GM19035 (cell line): ENCODE measurements around the gene FKBP10.
"Not testable (repeated sequence)": the region's sequence is repeated elsewhere in the genome, so short reads cannot be mapped to it uniquely, and the experiment has no call there.

Experiments
- ATAC-seq: cut with Tn5 transposase; IDR thresholded peaks from one replicate; pipeline ENCODE4 v1.9.1; 2021; ENCODE audit not compliant: unreplicated experiment

Gene FKBP10

DNA sequence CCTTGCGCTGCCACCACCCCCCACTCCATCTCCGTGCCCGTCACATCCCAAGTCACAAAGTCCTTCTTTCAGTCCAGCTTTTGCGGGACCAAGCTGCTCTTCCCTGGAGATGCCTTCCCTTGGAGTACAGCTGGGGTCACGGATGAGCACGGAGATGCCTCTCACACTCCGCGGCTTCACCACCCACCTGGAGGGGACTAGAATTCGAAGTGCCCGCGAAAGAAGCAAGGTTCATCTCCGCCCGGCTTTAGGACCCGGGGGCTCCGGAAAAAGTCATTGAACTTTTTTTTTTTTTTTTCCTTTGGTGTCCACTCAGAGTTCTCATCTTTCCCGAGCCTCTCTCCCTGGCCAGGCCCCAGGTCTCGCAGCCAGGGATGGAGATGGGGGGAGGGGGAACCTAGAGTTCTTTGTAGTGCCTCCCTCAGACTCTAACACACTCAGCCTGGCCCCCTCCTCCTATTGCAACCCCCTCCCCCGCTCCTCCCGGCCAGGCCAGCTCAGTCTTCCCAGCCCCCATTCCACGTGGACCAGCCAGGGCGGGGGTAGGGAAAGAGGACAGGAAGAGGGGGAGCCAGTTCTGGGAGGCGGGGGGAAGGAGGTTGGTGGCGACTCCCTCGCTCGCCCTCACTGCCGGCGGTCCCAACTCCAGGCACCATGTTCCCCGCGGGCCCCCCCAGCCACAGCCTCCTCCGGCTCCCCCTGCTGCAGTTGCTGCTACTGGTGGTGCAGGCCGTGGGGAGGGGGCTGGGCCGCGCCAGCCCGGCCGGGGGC lies at the start of gene FKBP10:
FKBP10 (plus strand) TSS at position 624 of the 771 bp plus-strand sequence; CDS start at position 655, 31 bp downstream.
- ATAC-seq: no peak

DNA sequence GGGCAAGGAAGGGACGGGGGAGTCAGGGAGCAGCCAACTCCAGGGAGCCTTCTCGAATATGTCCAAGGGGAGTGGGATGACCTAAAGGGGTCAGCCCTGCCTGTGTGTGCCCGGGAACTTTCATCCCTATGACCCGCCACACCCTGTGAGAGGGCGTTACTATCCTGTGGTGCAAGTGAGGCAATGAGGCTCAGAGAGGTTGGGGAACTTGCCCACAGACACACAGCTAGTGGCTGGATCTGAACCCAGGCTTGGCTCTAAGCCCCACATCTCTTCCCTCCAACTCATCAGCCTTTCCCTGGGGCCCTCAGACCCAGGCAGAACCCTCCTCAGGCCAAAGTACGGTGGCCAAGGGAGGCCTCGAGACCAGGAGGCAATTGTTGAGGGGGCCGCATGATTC lies 49.5 kb upstream of the FKBP10 start:
- ATAC-seq: no peak

DNA sequence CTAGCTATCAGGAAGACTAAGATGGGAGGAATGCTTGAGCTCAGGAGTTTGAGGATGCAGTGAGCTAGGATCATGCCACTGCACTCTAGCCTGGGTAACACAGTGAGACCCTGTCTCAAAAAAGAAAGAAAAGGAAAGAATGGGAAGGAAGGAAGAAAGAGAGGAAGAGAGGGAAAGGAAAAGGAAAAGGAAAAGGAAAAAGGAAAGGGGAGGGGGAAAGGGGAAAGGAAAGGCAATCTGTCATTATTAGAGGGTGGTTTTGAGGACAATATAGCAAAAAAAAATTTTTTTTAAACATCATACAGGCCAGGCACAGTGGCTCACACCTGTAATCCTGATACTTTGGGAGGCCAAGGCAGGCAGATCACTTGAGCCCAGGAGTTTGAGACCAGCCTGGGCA lies 46.7 kb upstream of the FKBP10 start:
- no peak for ATAC-seq

GRCh38 chr17:41767324-41768042 lies 45.3 kb upstream of the FKBP10 start:
- no peak for ATAC-seq

- no peak for ATAC-seq
These were observed 44.0 kb upstream of the FKBP10 start for GRCh38 chr17:41768682-41769288.

DNA sequence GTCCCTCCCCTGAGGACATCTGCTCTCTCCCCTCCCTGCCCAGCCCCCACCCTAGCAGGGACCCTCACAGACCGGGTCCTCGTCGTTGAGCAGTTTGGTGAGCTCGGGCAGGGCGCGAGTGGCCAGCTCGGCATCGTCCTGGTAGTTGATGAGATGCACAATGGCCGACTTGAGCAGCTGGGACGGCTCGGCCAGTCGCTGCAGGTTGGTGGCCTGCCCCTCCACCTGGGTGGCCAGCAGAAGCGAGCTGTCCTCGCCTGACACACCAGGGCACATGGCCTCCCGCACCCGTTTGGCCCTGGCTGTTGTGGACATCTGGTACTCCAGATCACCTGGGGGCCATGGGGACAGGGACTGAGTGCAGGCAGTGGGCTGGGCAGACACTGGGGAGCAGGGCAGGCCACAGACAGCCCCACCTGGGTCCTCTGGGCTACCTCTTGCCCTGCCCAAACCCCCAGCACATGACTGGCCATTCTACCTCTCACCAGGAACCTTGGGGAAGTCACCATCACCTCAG lies 43.4 kb upstream of the FKBP10 start:
- no peak for ATAC-seq

DNA sequence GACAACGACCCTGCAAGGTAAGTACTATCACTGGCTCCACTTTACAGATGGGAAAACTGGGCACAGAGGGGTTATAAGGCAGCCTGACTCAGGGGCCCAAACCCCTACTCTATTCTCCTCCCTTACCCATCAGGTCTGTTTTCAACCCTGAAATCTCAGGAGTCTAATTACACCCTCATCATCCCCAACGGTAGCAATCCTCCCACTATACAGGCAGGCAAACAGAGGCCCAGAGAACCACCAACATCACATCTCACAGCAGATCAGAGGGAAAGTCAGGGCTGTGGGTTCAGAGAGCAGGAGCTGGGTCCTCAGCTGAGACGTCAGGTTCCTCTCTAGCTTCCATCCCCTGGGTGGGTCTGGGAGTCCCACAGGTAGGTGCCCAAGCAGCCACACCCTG lies 42.8 kb upstream of the FKBP10 start:
- no peak for ATAC-seq

DNA sequence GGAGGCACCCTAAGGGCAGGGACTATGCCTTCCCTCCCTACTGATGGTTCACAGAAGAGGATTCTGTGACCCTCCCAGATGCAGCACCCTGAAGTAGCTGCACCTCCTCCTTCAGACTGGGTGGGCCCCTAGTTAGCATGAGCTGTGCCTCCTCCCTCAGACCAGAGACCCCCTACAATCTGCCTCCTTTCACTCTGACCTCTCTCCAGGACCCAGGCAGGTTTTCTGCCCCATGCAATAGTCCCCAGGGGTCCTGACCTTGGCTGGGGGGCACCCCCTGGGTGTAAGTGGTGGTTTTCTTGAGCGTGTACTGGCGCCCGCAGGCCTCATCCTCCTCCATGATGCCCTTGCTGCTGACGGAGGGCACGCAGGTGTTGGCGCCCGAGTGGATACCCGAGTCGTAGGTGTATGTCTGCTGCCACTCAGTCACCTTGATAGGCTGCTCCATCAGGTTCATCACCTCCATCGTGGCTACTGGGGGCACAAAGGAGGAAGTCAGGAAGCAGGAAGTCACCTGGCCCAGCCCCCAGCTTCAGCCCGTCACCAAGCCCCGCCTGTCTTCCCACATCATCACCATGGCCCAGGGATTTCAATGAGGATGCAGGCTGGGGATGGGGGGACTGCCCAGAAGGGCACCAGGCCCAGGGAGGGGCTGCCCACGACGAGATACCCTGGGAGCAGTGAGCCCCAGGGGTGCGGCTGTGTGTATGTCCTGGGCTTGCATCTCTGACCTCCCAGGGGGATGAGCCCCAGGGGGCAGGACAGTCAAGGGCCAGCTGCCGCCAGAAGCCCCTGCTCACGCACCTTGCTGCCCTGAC lies 41.2 kb upstream of the FKBP10 start:
- no peak for ATAC-seq

- no peak for ATAC-seq
These were observed 40.6 kb upstream of the FKBP10 start for GRCh38 chr17:41772218-41772585.

DNA sequence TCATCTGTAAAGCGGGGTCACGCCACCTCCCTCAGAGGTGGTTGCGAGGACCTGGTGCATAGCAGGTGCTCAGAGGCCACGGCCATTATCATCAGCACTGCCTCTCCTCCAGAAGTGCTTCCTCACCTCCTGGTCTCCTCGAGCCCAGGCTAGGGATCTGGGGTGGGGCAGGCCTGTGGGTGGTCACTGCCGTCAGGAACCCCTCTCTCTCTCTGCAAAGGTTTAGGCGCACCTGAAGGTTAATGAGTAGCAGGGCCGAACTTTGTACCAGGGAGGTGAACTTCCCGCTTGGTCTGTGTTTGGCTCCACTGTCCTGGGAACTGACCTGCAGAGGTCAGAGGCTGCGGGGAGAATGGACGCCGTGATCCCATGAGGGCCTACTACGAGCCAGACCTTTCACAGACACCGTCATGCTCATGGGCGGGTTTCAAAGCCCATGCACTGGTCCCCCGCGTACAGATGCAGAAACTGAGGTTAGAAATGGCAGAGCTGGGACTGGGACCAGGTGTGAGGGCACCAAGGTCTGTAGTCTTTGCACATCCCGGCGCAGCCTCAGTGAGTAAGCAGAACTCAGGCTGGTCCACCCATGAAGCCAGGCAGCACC lies 40.1 kb upstream of the FKBP10 start:
- ATAC-seq: no peak

GRCh38 chr17:41773190-41773588 lies 39.6 kb upstream of the FKBP10 start:
- ATAC-seq: no peak

DNA sequence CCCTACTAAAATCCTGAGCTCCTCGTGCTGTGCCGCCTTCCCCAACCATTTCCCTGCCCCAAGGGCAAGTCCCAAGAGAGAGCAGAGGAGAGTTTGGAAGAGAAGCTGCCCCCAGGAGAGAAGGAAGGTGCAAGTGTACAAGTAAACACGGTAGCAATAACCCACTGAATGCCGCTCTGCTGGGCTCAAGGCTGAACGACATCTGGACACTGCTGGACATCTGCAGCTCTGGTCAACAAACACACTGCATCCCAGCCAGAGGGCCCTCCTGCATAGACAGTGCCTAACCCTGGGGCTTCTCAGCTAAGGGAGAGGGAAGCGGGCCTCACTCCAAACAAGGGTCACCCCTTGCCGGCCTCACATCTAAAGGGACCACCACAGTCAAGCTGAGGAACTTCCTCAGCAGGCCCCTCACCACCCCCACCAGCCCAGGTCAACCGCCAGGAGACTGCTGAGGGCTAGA lies 39.0 kb upstream of the FKBP10 start:
- ATAC-seq: no peak

GRCh38 chr17:41775394-41776226 lies 37.2 kb upstream of the FKBP10 start:
- ATAC-seq: no peak

GRCh38 chr17:41776262-41776900 lies 36.4 kb upstream of the FKBP10 start:
- not testable (repeated sequence) for ATAC-seq

GRCh38 chr17:41777157-41777573 lies 35.6 kb upstream of the FKBP10 start:
- ATAC-seq: no peak

- ATAC-seq: no peak
These were observed 35.1 kb upstream of the FKBP10 start for GRCh38 chr17:41777574-41778188.

DNA sequence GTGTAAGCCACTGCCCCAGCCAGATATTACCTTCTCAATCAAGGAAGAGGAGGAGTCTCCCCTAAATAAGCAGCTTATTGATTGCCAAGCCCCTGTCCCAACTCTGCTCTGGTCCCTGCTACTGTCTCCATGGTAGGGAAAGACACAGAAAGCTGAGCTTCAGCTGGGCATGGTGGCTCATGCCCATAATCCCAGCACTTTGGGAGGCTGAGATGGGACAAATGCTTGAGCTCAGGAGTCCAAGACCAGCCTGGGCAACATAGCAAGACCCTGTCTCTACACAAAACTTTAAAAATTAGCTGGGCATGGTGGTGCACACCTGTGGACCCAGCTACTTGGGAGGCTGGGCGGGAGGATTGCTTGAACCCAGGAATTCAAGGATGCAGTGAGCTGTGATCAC lies 32.9 kb upstream of the FKBP10 start:
- ATAC-seq: no peak

- ATAC-seq: no peak
These were observed 31.2 kb upstream of the FKBP10 start for GRCh38 chr17:41781404-41782110.
